Measurements from ENCODE around the gene ADGRA1. TPM values are rescaled to one million over a fixed set of nuclear protein-coding genes. Genes with fewer than 3 reads are reported as not detected.

ADGRA1 gene
- total RNA-seq, 2 donors from 2014 or later: 0.14 to 0.23 TPM

DNA sequence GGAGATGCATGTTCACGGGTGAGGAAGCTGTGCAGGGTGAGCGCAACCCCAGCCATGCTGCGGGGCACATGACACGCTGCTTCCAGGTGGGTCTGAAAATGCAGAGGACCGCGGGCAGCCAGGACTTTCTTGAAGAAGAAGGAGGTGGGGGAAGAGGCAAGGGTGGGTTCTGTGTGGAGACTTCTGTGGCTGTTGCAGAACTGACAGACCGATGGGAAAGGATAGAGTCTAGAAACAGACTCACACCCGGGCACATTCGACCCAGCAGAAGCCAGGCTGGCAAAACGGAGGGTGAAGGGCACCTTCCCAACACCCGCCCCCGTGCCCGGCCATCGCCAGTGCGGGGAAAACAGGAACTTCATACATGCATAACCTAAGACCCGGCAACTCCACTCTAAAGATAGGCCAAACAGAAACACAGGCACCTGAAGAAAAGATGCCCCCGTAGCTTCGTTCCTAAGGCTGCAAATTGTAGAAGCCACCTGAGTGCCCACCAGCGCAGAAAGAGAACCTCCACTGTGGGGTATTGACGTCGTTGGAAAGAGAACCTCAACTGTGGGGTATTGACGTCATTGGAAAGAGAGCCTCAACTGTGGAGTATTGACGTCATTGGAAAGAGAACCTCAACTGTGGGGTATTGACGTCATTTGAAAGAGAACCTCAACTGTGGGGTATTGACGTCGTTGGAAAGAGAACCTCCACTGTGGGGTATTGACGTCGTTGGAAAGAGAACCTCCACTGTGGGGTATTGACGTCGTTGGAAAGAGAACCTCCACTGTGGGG is 67.5 kb downstream of the ADGRA1 start:
- H3K4me3 ChIP-seq: no peak overlapping the region
- H3K36me3 ChIP-seq: no peaks in the 10 kb centered on the region
- H3K9me3 ChIP-seq: no peaks in the 10 kb centered on the region
- TF ChIP-seq, protein P1, sequence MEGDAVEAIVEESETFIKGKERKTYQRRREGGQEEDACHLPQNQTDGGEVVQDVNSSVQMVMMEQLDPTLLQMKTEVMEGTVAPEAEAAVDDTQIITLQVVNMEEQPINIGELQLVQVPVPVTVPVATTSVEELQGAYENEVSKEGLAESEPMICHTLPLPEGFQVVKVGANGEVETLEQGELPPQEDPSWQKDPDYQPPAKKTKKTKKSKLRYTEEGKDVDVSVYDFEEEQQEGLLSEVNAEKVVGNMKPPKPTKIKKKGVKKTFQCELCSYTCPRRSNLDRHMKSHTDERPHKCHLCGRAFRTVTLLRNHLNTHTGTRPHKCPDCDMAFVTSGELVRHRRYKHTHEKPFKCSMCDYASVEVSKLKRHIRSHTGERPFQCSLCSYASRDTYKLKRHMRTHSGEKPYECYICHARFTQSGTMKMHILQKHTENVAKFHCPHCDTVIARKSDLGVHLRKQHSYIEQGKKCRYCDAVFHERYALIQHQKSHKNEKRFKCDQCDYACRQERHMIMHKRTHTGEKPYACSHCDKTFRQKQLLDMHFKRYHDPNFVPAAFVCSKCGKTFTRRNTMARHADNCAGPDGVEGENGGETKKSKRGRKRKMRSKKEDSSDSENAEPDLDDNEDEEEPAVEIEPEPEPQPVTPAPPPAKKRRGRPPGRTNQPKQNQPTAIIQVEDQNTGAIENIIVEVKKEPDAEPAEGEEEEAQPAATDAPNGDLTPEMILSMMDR (IDR thresholded peaks at IDR 0.05): no peak
- TF ChIP-seq POLR2AphosphoS5 (IDR thresholded peaks at IDR 0.05) (no peak), POLR2A (IDR thresholded peaks at IDR 0.05) (no peak)
- no peaks in the 10 kb centered on the region for H3K4me1 ChIP-seq (replicated peaks)
- no peak overlapping the region for H3K27ac ChIP-seq
- H3K27me3 ChIP-seq (replicated peaks; ENCODE audit: insufficient read depth): no peaks in the 10 kb centered on the region
- WGBS: 90% methylated on average over 30 of the region's 30 CpGs
- no peak for DNase-seq (ENCODE audit: low spot score)
- intact Hi-C loops (cut with DNase I): no loop called here

DNA sequence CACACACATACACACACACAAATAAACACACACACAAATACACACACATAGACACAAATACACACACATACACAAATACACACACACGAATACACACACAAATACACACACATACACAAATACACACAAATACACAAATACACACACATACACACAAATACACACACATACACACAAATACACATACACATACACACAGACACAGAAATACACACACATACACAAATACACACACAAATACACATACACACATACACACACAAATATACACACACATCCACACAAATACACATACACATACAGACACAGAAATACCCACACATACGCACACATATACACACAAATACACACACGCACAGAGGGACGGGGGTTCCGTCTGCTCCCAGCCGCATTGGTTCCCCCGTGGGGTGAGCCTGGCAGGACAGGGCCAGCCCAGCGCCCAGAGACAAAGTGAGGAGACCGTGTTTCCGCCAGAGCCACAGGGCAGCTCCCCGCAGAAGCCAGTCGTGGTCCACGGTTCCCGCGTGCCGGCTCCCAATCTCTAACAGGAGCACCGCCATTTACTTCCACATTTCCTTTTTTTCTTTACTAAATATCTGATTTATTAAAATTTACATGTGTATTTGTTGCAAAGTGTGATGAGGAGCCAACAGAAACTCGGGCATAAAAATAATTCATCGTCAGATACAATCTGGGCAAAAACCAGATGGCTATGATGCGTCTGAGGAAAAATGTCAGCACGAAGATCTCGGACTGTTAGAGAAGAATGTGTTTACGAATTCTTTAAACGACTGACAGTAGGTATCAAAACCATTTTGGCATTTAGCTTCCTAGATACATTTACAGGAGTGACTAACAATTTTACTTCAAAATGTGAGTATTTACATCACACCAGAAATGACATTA is 69.2 kb downstream of the ADGRA1 start:
- no peaks in the 10 kb centered on the region for H3K9me3 ChIP-seq
- no peaks in the 10 kb centered on the region for H3K27me3 ChIP-seq (replicated peaks; ENCODE audit: insufficient read depth)
- intact Hi-C loops (cut with DNase I): no loop called here
- WGBS: 67% methylated on average over 24 of the region's 24 CpGs
- no peaks in the 10 kb centered on the region for H3K36me3 ChIP-seq
- no peak overlapping the region for H3K27ac ChIP-seq
- TF ChIP-seq POLR2AphosphoS5 (IDR thresholded peaks at IDR 0.05) (no peak), POLR2A (IDR thresholded peaks at IDR 0.05) (no peak)
- TF ChIP-seq, protein P1 (IDR thresholded peaks at IDR 0.05): no peak
- DNase-seq (ENCODE audit: low spot score): no peak
- no peak overlapping the region for H3K4me3 ChIP-seq
- peaks cover 9% of the 10 kb centered on the region for H3K4me1 ChIP-seq (replicated peaks)

DNA sequence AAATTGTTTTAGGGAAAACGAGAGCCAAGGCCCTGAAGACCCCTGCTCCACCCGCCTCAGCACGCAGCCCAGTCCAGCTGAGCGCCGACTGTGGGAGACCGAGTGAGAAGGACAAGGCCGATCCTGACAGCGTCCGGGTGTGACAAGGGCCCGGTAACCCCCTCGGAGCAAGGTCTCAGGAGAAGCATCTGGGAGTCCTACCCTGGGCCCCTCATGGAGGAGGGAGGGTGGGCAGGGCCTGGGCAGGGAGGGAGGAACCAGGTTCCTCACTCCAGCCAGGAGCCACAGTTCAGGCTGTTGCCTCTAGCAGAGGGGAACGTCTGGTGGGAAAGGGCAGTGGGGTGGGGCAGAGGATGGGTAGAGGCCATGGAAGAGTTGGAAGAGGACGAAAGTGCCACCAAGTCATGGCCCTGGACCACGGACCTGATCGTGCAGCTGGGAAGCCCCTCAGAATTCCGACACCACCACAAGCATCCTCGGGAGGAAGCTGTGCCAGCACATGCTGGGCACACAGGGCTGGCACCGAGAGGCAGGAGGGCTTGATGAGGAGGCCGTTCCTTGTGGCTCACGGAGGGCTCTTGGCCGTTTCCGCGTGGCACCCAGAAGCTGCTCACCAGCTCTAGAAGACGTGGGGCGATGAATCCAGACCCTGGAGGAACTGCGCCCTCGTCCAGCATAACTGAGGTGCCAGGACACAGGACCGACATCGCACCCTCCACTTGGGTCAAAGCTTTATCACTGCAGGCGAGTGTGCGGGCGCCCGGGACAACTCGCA is 70.1 kb downstream of the ADGRA1 start:
- no peaks in the 10 kb centered on the region for H3K36me3 ChIP-seq
- H3K4me1 ChIP-seq (replicated peaks): peaks cover 9% of the 10 kb centered on the region
- TF ChIP-seq POLR2AphosphoS5 (IDR thresholded peaks at IDR 0.05) (no peak), POLR2A (IDR thresholded peaks at IDR 0.05) (no peak)
- TF ChIP-seq, protein P1 (IDR thresholded peaks at IDR 0.05): no peak
- H3K4me3 ChIP-seq: no peak overlapping the region
- no peaks in the 10 kb centered on the region for H3K9me3 ChIP-seq
- WGBS: 68% methylated on average over 34 of the region's 34 CpGs
- no peak for DNase-seq (ENCODE audit: low spot score)
- no peaks in the 10 kb centered on the region for H3K27me3 ChIP-seq (replicated peaks; ENCODE audit: insufficient read depth)
- intact Hi-C loops (cut with DNase I): no loop called here
- H3K27ac ChIP-seq: no peak overlapping the region

DNA sequence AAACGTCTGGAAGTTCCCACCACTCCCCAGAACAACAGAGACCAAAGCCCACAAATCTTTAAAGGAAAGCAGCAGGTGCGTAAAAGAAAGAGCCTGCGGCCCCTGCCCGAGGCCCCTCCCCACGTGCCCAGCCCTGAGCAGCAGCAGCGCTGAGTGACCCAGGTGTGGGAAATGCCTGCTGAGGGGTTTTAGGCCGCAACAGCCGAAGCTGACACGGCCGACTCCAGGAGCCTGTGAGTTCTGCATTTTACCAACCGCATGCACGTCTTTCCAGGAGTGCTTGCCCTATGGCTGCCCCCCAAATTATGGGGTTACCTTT is 70.7 kb downstream of the ADGRA1 start:
- intact Hi-C loops (cut with DNase I): no loop called here
- Histone ChIP-seq H3K36me3 (no peaks in the 10 kb centered on the region), H3K4me3 (no peak overlapping the region), H3K4me1 (replicated peaks) (peaks cover 9% of the 10 kb centered on the region), H3K27me3 (replicated peaks; ENCODE audit: insufficient read depth) (no peaks in the 10 kb centered on the region), H3K9me3 (no peaks in the 10 kb centered on the region), H3K27ac (no peak overlapping the region)
- TF ChIP-seq, protein P1 (IDR thresholded peaks at IDR 0.05): no peak
- TF ChIP-seq POLR2A (IDR thresholded peaks at IDR 0.05) (no peak), POLR2AphosphoS5 (IDR thresholded peaks at IDR 0.05) (no peak)
- WGBS: 55% methylated on average over 12 of the region's 12 CpGs
- DNase-seq (ENCODE audit: low spot score): no peak

Data from prostate gland (tissue), 2 donors.